Measurements from ENCODE around the gene FAM241B.

The FAM241B gene

DNA sequence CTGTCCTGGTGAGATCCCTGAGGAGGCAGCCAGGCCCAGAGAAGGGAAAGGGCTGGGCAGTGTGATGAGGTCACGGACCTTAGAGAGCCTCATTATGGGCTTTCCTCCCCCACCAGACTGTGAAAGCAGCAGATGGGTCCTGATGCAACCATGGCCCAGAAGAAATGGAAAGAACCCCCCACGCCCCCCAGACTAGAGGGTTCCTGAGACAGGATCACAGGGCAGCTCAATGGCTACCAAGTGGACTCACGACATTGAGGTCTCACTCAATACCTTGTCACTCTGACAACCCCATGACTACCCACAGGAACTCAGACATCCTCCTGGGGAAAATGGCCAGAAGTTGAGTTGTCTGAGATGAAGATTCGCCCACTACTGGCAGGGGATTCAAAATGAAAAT lies 36.7 kb downstream of the FAM241B start:
- no peak for DNase-seq (ENCODE audit: low spot score)

- no peak for DNase-seq (ENCODE audit: low spot score)
Observed at GRCh38 chr10:69668721-69669120, 38.7 kb downstream of the FAM241B start.

GRCh38 chr10:69669409-69669808 lies 39.4 kb downstream of the FAM241B start:
- DNase-seq (ENCODE audit: low spot score), result no peak

DNA sequence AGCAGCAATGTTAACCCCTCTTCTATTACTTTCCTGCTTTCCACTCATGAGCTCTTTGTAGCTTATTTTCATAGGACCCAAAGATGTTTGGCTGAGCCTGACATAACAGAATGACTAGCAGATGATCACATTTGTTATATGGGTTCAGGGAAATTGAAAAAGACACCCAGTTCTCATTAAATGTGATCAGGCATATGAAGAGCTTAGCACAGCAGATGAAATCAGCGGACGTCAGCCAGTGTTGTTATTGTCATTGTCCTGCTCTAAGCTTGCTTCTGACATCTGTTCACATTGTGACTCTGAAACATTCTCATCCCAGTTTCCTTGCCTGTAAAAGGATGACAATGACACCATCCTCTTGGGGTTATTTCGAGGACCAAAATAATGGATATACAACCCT lies 43.5 kb downstream of the FAM241B start:
- DNase-seq (ENCODE audit: low spot score), result no peak

DNA sequence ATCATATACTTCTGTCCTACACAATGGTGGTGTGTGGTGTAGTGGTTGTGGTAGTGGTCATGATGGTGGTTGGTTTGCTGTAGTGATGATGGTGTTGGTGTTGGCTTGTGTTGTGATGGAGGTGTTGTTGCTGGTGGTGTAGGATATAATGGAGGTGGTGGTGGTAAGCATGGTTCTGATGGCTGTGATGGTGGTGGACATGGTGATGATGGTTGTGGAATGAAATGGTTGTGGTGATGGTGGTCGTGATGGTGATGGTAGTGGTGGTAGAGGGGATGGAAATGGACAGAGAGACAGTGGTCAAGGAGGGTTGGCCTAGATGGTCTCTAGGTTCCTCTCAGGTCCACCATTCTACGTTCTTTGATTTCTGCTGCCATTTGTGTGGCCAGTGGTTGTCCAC lies 44.7 kb downstream of the FAM241B start:
- DNase-seq (ENCODE audit: low spot score), result no peak

DNA sequence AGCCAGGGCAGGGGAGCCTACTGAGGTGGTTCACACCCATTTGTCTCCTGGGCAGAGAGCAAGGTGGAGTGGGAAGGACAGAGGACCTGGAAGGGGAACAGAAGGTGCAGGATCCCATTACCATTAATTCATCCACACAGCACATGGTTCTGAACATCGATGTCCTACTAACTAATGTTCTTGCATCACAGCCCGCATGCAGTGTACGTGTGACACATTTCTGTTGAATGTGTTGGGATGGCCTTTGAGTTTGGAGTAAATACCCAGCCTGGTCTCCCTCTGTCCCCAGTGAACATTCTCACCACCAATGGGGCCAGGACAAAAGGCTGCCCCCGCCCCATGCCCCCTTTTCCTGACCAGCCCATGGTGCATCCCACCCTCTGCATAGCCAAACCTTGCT lies 46.3 kb downstream of the FAM241B start:
- no peak for DNase-seq (ENCODE audit: low spot score)

DNA sequence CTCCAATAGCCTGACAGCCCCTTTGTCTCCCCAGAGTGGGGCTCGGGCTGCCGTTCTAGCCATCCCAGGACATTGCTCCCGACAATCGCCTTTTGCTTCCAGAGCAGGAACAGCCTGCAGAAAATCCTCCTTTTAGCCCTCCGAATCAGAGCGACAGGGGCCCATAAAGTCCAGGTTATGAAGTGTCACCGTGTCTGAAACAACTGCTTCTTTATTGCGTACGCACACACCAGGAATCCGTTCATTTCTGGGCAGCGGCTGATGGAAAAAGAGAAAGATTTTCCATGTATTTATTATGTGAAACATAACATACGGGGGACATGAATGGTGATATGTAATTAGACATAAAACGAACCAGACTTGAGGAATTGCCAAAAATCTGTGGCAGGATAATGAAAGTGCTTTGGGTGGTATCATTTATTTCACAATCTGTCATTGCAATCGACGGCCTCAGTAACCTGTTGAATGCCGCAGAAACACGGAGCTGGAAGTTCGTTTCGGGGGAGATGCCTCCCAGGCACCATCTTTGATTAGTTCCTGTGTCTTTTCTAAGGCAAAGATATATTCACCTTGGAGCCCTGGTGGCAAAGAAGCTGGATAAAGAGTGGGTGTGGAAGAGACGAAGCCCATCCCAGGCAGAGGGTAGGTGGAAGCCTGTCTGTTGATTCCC lies 48.1 kb downstream of the FAM241B start:
- DNase-seq (ENCODE audit: low spot score), result no peak

- DNase-seq (ENCODE audit: low spot score), result no peak
Observed at GRCh38 chr10:69679736-69680135, 49.7 kb downstream of the FAM241B start.

GRCh38 chr10:69680610-69681009 lies 50.6 kb downstream of the FAM241B start:
- DNase-seq (ENCODE audit: low spot score), result no peak

GRCh38 chr10:69681436-69681835 lies 51.4 kb downstream of the FAM241B start:
- DNase-seq (ENCODE audit: low spot score), result no peak

DNA sequence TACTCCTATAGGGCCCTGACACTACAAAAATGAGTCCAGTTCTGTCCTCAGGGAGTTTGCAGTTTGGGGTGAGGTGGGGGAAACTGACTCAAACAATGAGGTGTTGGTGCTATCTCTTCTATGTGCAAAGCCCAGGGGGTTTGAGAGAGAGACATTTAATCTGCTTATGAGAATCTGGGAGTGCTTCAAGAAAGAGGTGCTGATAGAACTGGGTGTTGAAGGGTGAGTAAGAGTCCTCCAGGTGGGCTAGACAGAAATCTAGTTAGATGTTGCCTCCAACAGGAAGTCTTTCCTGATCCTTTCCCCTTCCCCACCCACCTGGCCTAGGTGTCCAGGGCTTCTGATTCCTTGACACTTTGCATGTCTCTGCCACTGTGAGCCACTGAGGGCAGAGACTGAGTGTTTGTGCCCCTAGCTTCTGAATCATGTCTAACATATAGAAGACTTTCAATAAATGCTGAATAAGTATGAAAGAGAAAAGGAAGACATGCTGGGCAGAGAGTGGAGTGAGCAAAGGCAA lies 53.0 kb downstream of the FAM241B start:
- no peak for DNase-seq (ENCODE audit: low spot score)
